GM12891 (cell line): ENCODE data around the gene HAUS3.

ENCODE experiments used
- DNase-seq: peaks from one replicate; pipeline ENCODE4 v3.0.0; 2011; ENCODE audit warnings: low spot score; ENCODE audit not compliant: insufficient read length
- FAIRE-seq: peaks from 2 replicates; lab custom pipeline; 2011; peaks lifted over from hg19 to GRCh38; lab: Jason Lieb, UNC
- PAX5 ChIP-seq: IDR thresholded peaks from 2 replicates; pipeline ENCODE4 v1.6.1; 2011; ENCODE audit warnings: low read length, moderate library complexity, mild to moderate bottlenecking; ENCODE audit not compliant: insufficient read depth, severe bottlenecking
- POLR2A ChIP-seq: IDR thresholded peaks from 2 replicates; pipeline ENCODE4 v1.6.1; 2011; ENCODE audit warnings: low read depth, low read length, control low read depth
- POLR2AphosphoS5 ChIP-seq: IDR thresholded peaks from 2 replicates; pipeline ENCODE4 v1.6.1; 2011; ENCODE audit warnings: low read depth, low read length, control low read depth
- POU2F2 ChIP-seq: IDR thresholded peaks from 2 replicates; pipeline ENCODE4 v1.6.1; 2011; ENCODE audit warnings: low read depth, mild to moderate bottlenecking, control low read depth, low read length, moderate library complexity
- SPI1 ChIP-seq: IDR thresholded peaks from 2 replicates; pipeline ENCODE4 v1.6.1; 2011; ENCODE audit warnings: low read depth, low read length, control low read depth
- TAF1 ChIP-seq: IDR thresholded peaks from 2 replicates; pipeline ENCODE4 v1.6.1; 2011; ENCODE audit warnings: low read depth, low read length, control low read depth

The HAUS3 gene

DNA sequence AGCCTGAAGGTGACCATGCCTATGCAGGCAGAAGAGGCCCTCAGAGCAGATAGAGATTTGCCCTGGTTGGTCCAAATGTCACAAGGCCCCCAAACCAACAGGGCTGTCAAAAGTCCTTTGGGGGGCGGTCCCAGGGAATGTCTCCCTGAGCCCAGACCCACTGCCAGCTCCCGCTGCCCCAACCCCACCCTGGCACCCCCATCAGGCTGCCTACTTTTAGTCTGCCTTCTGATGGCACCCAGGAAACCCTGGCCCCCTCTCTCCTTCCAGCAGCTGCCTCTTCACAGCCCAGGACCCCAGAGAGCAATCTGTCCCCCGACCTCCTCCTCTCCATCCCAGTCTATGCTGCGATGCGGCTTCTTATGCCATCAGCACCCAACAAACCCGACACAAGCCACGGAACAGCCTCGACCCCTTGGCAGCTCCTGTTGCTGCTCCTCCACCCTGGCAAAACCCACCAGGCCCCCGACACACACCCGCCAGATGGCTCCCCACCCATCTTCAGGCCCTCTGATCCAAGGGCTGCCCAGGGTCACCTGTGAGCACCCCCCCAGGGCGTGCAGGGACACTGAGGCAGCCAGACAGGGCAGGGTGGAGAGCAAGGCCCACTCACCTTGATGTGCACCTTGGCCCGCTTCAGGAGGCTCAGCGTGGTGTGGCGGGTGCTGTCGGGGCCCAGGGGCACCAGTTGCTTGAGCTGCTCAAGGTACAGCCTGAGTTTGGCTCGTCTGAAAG is 10.0 kb upstream of the HAUS3 start:
- peak; percentile 2; the same call in 1 of the 2 replicates for TF ChIP-seq POLR2AphosphoS5
- no peak for TF ChIP-seq TAF1
- FAIRE-seq = no peak
- DNase-seq = peak; percentile 13

DNA sequence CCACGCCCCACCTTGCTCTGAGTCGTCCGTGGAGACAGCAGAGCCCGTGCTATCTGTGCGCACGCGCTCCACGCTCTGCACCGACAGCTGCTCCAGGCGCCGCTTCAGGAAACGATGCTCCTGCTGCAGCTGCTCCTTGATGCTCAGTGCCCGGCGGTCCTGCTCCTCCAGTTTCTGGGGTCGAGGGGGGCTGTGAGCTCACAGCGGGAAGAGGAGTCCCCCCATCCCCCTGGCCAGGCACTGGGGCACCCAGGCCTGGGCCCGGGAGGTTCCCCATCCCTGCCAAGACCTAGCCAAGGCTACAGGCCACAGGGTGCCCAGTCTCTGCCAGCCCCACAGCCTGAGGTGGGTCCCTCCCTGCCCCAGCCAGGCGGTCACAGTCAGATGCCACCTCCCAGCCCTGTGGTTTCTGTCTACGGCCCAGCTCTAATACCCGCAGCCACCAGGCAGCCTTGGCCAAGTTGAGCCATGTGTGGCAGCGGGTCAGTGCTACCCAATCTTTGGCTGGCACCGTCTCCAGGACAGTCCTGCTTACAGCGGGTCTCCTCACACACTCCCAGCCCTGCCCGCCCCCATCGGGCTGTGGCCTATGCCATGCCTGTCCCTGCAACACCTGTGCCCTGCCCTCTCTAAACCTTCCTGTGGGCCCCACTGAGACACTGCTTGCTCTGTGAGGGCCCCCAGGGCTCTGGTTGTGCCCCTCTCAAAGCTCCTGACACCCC is 9.3 kb upstream of the HAUS3 start:
- no peak for TF ChIP-seq POU2F2
- no peak for TF ChIP-seq SPI1
- TF ChIP-seq TAF1 = no peak
- no peak for TF ChIP-seq POLR2A
- no peak for TF ChIP-seq PAX5
- TF ChIP-seq POLR2AphosphoS5 = no peak
- DNase-seq (peak; percentile 16), FAIRE-seq (no peak)

DNA sequence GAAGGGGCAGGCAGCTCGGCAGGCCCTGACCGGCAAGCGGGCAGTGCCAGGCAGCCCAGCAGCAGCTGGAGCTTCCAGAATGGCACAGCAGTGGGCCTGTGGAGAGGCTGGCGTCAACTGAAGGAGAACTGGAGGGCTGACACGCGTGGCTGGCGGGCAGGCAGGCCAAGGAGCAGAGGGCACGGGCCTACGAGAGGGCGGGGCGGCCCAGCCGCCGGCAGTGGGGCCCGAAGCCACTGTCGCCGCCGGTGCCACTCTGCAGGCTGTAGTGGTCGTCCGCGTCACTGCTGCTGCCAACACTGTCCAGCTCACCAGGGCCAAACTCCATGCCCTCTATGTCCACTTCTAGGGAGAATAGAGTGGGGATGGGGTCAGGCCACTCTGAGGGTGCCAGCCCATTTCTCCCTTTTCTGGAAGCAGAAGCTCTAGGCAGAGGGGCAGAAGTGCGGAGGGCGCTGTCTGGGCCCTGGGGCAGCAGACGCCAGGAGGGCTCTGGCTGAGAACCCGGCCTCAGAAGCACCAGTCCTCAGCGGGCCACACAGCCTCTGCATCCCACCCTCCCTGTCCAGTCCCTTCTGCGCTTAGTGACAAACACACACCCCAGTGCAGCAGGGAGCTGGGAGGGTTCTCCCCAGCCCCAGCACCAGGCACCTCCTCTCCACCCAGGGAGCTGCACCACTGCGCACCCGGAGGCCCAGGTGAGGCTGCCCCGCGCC is 8.6 kb upstream of the HAUS3 start:
- no peak for FAIRE-seq
- peak; percentile 9 for DNase-seq
- no peak for TF ChIP-seq SPI1

DNA sequence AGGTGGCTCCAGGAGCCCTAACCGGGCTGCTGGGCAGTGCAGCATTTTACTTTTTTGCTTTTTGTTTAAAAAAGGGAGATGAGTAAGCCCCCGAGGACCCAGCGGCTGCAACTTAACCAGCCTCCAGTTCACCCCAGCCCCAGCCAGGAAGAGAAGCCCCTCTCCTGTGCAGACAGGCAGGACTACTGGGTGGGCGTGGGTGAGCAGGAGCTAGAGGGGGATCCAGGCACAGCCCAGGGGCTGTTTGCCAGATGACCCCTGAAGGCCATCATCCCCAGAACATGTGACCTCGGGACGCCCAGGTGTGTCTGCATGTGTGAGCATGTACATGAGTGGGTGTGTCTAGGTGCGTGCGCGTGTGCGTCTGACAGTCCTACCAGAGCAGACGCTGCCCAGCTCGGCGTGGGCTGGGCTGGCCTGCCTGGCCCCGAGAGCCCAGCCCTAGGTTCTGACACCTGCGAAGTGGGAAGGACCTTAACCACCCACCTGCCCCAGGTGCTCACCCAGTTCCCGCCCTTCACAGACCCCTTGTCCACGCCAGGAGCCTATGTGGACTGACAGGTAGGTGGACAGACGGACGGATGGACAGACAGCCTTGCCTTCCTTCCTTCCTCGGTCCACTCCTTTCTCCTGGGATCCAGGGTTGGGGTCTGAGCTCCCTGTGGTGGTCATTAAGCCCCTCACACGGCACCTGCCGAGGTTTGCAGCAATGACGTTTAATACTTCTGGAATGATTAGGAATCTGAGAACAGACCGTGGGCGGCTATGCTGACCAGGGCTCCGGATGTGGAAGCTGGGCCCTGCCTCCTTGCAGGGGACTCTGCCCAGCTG is 7.8 kb upstream of the HAUS3 start:
- FAIRE-seq = no peak
- DNase-seq = peak; percentile 20
- TF ChIP-seq POLR2AphosphoS5 (no peak), TAF1 (no peak), POU2F2 (no peak), POLR2A (no peak), SPI1 (no peak), PAX5 (no peak)

DNA sequence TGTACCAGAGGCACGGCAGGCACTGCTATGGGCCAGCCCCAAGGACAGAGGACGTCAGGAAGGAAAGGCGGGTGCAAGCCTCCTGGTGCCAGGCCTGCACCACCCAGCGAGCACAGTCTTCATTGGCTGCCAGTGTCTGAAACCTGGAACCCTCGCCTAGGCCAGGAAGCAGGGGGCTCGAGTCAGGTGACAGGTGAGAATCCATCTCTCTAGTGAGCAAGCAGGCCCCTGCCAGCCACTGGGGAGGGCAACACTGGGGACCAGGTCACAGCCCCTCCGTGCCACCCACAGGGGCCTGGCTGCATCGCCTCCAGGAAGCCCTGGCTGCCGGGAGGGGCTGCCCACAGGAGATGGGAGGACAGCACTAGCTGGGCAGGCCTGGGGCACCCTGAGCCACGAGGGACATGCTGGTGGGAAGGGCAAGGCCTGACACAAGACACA is 6.9 kb upstream of the HAUS3 start:
- FAIRE-seq = no peak
- DNase-seq = peak; percentile 18
- no peak for TF ChIP-seq TAF1
- TF ChIP-seq POLR2AphosphoS5 = no peak
- no peak for TF ChIP-seq SPI1
- TF ChIP-seq POU2F2 = no peak
- TF ChIP-seq PAX5 = no peak
- TF ChIP-seq POLR2A = no peak

DNA sequence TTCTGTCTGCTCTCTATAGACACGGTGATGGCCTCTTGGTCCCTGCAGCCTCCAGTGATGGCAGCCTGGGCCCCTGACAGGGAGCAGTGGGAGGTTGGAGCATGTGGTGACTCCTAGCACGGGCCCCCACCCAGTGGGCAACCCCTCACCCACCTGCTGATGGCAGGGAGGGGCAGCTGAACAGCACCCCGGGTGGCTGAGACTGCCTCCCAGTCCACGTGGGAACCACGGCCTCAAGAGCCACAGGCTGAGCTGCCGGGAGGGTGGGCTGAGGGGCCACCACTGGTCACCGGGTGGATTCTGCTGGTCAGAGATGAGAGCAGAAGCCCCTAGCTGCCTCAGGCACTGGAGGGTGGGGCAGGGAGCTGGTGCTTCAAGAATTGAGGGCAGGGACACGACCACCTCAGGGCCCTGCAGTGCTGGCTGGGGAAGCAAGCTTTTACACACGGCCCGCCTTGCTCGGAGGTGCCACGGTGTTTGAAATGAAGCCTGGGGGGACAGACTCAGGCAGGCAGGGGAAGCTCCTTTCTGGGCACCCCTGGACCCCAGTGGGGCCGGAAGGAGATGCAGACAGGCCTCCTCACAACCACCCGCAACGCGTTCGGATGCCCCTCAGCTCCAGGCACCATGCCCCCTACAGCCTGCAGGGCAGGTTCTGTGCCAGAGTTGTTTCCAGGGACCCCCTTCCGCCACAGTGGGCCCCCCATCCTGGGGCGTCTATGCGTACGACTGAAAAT is 6.3 kb upstream of the HAUS3 start:
- TF ChIP-seq POLR2A = 0 out of 2 replicates have a peak, but pooled peaks have one; percentile 26
- no peak for TF ChIP-seq TAF1
- DNase-seq (peak; percentile 11), FAIRE-seq (no peak)

DNA sequence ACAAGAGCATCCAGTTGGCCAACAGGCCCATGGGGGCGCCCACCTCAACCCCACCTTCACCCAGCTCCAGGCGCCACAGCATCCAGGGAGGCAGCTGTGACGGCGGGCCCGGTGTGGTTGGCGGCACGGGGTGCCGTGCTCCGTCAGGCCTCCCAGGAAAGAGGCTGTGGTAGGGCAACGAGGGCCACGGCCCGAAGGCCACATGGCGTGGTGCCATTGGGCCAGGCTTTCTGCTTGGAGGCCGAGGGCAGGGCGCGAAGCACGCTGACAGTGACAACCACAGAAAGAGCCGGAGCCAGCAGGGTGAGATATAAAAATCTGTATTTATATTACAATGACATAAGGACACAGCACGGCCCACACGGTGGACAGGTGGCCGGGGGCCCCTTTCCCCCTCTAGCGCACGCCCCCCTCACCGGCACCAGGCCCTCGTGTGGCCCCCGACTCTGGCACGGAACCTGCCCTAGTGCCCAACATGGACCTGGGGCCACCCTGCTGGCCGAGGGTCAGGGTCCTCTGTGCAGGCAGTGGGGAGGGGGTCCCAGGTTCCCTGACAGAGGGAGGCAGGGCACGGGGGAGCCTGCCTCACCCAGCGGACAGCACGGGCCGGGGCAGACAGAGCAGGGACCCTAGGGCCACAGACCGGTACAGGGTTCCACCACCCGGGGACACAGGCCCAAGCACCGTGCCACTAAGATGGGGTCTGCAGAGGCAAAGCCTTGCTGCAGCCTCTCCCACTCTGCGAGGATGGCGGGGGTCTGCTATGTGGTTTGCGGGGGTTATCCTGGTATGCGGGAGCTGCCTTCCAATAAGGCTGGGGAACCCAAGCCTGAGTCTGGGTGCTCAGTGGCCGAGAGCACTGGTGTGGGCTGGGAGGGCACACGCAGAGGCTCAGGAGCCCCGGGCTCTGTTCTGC is 5.5 kb upstream of the HAUS3 start:
- FAIRE-seq (no peak), DNase-seq (peak; percentile 8)
- TF ChIP-seq POU2F2 = no peak
- no peak for TF ChIP-seq SPI1
- no peak for TF ChIP-seq POLR2A

DNA sequence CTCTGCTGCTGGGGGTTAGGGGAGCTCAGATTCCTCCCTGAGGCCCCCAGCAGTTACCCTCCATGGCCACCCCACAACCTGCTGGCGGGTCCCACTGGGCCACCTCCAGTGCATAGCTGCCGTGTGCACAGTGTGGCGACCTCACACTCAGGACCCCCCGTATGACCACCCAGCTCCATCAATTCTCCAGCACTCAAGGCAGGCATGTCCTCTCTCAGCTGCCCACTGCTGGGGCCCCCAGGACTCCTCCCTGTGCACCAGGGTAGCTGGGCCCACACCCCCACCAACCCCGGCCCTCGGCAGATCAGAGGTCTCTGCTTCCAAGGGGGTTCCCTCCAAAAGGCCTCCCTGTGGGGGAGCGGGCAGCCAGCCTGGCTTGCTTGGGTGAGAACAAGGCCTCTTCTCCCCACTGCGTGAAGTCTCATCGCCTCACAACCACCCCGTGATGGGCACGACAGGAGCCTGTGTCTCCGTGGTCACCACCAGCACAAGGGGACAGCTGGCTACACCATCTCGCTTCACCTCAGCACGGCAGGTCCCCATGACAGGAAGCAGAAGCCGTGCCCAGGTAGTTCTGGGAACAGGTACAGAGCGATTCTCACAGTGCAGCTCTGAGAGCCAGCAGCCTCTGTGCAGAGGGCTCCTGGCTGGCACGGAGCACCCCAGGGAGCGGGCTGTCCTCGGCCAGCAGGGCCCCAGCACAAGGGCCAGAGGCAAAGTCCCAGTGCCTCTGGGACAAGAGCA is 4.6 kb upstream of the HAUS3 start:
- no peak for FAIRE-seq
- DNase-seq = no peak

More for the DNA sequence above, 4.6 kb upstream of the HAUS3 start:
- TF ChIP-seq SPI1 (no peak), PAX5 (no peak), TAF1 (no peak), POU2F2 (no peak), POLR2AphosphoS5 (no peak), POLR2A (no peak)
